GM10266 (cell line): Measurements from ENCODE around the gene RUNX1.

Experiments used
- DNase-seq: peaks from one replicate; pipeline ENCODE4 v3.0.0; 2012; ENCODE audit errors: extremely low spot score
- TF ChIP-seq, protein P1 (sequence below): IDR thresholded peaks from 2 replicates; pipeline ENCODE4 v1.5.1; 2012; ENCODE audit warnings: mild to moderate bottlenecking, low read depth; ENCODE audit not compliant: control insufficient read depth, insufficient read depth; ENCODE audit errors: missing control alignments

RUNX1 gene

DNA sequence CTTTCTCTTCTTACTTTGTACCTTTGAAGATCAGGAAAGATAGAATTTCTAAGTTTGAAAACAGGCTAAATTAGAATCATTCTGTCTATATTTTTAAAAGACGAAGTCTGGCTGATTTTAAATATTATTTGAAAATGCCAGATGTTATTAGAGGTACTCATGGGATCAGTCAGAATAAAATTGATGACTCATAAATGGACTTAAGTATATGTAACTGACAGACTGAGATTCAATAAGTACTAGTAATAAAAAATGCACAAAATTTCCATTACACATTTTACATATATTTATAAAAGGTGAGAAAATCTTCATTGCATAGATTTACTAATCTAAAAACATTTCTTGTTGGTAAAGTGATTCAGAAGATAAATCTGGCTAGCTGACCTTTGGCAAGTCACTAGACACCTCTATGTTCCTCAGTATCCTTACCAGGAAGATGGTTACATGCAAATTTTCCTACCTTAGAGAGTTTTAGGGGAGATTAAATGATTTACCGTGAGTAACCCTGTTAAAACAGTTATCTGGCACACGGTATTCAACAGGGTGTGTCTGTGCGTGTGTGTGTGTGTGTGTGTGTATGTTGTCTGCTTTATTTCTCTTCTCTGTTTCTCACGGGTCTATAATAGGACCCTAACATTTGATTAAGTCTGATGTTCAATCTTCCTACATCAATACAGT, 189.0 kb downstream of the RUNX1 start:
- no peak for DNase-seq
- TF ChIP-seq, protein P1, sequence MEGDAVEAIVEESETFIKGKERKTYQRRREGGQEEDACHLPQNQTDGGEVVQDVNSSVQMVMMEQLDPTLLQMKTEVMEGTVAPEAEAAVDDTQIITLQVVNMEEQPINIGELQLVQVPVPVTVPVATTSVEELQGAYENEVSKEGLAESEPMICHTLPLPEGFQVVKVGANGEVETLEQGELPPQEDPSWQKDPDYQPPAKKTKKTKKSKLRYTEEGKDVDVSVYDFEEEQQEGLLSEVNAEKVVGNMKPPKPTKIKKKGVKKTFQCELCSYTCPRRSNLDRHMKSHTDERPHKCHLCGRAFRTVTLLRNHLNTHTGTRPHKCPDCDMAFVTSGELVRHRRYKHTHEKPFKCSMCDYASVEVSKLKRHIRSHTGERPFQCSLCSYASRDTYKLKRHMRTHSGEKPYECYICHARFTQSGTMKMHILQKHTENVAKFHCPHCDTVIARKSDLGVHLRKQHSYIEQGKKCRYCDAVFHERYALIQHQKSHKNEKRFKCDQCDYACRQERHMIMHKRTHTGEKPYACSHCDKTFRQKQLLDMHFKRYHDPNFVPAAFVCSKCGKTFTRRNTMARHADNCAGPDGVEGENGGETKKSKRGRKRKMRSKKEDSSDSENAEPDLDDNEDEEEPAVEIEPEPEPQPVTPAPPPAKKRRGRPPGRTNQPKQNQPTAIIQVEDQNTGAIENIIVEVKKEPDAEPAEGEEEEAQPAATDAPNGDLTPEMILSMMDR = no peak

- DNase-seq = no peak
These were observed 190.5 kb downstream of the RUNX1 start for GRCh38 chr21:34858559-34858958.

GRCh38 chr21:34857874-34858273, 191.2 kb downstream of the RUNX1 start:
- TF ChIP-seq, protein P1 = no peak
- DNase-seq = no peak

More at GRCh38 chr21:34858559-34858958, 190.5 kb downstream of the RUNX1 start:
- TF ChIP-seq, protein P1 = no peak

DNA sequence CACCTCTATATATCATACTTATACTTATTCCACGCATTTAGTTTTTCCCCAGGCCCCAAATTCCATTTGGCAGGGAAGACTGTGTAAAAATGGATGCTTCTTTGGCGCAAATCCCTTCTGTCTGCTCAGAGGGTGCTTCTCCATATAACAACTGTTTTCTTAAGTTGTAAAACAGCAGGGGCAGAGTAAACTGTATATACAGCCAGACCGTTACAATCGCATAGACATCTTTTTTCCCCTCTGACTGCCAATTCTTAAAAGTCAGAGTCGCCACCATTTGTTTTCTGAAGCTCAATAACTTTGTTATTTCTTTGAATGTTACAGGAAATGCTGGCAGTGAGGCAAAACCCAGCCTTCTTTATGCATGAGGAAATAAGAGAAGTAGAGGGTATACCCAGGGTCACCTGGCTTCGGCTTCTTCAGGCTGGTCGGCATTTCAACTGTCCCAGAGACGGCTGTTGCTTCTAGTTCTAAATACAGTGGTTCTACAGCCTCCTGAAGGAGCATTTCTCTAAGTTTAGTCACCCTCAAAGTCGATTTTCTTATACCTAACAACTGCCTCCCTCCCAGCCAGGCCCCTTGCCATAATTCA, 191.9 kb downstream of the RUNX1 start:
- TF ChIP-seq, protein P1 = no peak
- no peak for DNase-seq

DNA sequence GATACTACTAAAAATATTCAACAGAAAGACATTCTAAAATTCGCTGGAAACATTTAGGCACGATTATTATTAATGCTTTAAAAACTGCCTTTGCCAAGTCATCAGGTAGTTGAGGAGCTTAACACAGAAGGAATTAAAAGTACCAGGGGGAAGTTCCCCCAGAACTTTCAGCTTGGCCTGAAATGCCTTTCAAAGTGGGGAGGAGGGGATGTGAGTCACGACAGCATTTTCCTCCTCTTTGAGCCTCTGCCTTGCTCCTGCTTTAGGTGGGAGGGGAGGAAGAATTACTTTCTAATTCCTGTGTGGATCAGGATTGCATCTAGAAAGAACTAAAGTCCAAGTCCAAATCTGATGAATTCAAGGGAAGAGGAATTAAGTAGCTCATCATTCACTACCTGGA, 196.7 kb downstream of the RUNX1 start:
- TF ChIP-seq, protein P1 = no peak
- DNase-seq = no peak

GRCh38 chr21:34850166-34850690, 198.9 kb downstream of the RUNX1 start:
- no peak for DNase-seq
- TF ChIP-seq, protein P1 = no peak

- TF ChIP-seq, protein P1 = no peak
- no peak for DNase-seq
These were observed 202.4 kb downstream of the RUNX1 start for GRCh38 chr21:34846601-34847112.
